ENCODE measurements around the gene TEX48.

Gene TEX48

GRCh38 chr9:114634387-114634786 lies 47.6 kb downstream of the TEX48 start:
- DNase-seq: no peak
- no peak for TF ChIP-seq GATA1 (IDR thresholded peaks at IDR 0.05; ENCODE audit: low read depth, low read length)
- TF ChIP-seq POLR2A (IDR thresholded peaks at IDR 0.05; ENCODE audit: low read length): no peak

- TF ChIP-seq POLR2A (IDR thresholded peaks at IDR 0.05; ENCODE audit: low read length) (no peak), GATA1 (IDR thresholded peaks at IDR 0.05; ENCODE audit: low read depth, low read length) (no peak)
- no peak for DNase-seq
Measured at GRCh38 chr9:114633438-114634089, 48.4 kb downstream of the TEX48 start.

GRCh38 chr9:114631166-114631565 lies 50.8 kb downstream of the TEX48 start:
- TF ChIP-seq POLR2A (IDR thresholded peaks at IDR 0.05; ENCODE audit: low read length) (no peak), GATA1 (IDR thresholded peaks at IDR 0.05; ENCODE audit: low read depth, low read length) (no peak)

GRCh38 chr9:114629563-114630090 lies 52.4 kb downstream of the TEX48 start:
- TF ChIP-seq GATA1 (IDR thresholded peaks at IDR 0.05; ENCODE audit: low read depth, low read length) (no peak), POLR2A (IDR thresholded peaks at IDR 0.05; ENCODE audit: low read length) (no peak)
- DNase-seq: no peak

More at GRCh38 chr9:114631166-114631565, 50.8 kb downstream of the TEX48 start:
- DNase-seq: no peak

GRCh38 chr9:114627553-114627952 lies 54.4 kb downstream of the TEX48 start:
- TF ChIP-seq GATA1 (IDR thresholded peaks at IDR 0.05; ENCODE audit: low read depth, low read length) (no peak), POLR2A (IDR thresholded peaks at IDR 0.05; ENCODE audit: low read length) (no peak)
- DNase-seq: no peak

- TF ChIP-seq POLR2A (IDR thresholded peaks at IDR 0.05; ENCODE audit: low read length) (no peak), GATA1 (IDR thresholded peaks at IDR 0.05; ENCODE audit: low read depth, low read length) (no peak)
- DNase-seq: no peak
Measured at GRCh38 chr9:114626415-114627020, 55.5 kb downstream of the TEX48 start.

- no peak for DNase-seq
- TF ChIP-seq GATA1 (IDR thresholded peaks at IDR 0.05; ENCODE audit: low read depth, low read length): no peak
- no peak for TF ChIP-seq POLR2A (IDR thresholded peaks at IDR 0.05; ENCODE audit: low read length)
Measured at GRCh38 chr9:114624677-114625076, 57.3 kb downstream of the TEX48 start.

- TF ChIP-seq POLR2A (IDR thresholded peaks at IDR 0.05; ENCODE audit: low read length) (no peak), GATA1 (IDR thresholded peaks at IDR 0.05; ENCODE audit: low read depth, low read length) (no peak)
- no peak for DNase-seq
Measured at GRCh38 chr9:114621975-114622609, 59.9 kb downstream of the TEX48 start.

GRCh38 chr9:114621561-114621960 lies 60.4 kb downstream of the TEX48 start:
- DNase-seq: no peak
- TF ChIP-seq POLR2A (IDR thresholded peaks at IDR 0.05; ENCODE audit: low read length) (no peak), GATA1 (IDR thresholded peaks at IDR 0.05; ENCODE audit: low read depth, low read length) (no peak)

- no peak for DNase-seq
- TF ChIP-seq POLR2A (IDR thresholded peaks at IDR 0.05; ENCODE audit: low read length) (no peak), GATA1 (IDR thresholded peaks at IDR 0.05; ENCODE audit: low read depth, low read length) (no peak)
Measured at GRCh38 chr9:114619191-114619761, 62.7 kb downstream of the TEX48 start.

GRCh38 chr9:114616684-114617520 lies 65.1 kb downstream of the TEX48 start:
- no peak for TF ChIP-seq POLR2A (IDR thresholded peaks at IDR 0.05; ENCODE audit: low read length)
- peak; percentile 67 to 84 for DNase-seq

All from erythroblast (primary cell).